ENCODE data around the gene TMEM51. TPM values are rescaled to one million over a fixed set of nuclear protein-coding genes. Genes with fewer than 3 reads are reported as not detected.

Gene TMEM51
- polyA plus RNA-seq, 1 donor from 2014 or later, result 1.7 TPM

DNA sequence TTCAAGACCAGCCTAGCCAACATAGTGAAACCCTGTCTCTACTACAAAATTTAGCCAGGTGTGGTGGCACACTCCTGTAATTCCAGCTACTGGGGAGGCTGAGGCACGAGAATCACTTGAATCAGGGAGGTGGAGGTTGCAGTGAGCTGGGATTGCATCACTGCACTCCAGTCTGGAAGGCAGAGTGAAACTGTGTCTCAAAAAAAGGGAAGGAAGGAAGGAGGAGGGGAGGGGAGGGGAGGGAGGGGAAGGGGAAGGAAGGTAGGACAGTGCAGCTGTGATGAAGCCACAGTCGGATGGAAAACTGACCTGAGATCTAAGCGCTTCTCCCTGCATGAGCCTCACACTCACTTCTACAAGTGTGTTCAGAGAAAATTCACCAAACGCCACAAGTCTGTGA is 71.4 kb downstream of the TMEM51 start:
- TF ChIP-seq POLR2AphosphoS5 (IDR thresholded peaks at IDR 0.05) (no peak), TAF1 (IDR thresholded peaks at IDR 0.05; ENCODE audit: low read depth) (no peak), MXI1 (conservative IDR thresholded peaks at IDR 0.05; ENCODE audit: poor library complexity, severe bottlenecking) (no peak)
- no peak overlapping the region for H3K9ac ChIP-seq (ENCODE audit: low read length)
- no peaks in the 10 kb centered on the region for H3K9me2 ChIP-seq (ENCODE audit: insufficient read depth, low read length)
- H3K4me3 ChIP-seq (ENCODE audit: low read length), result no peak overlapping the region
- H3F3A ChIP-seq (ENCODE audit: insufficient read depth, low read length, poor library complexity, severe bottlenecking), result no peaks in the 10 kb centered on the region
- H3K27me3 ChIP-seq (ENCODE audit: insufficient read depth, low read depth, low read length), result no peaks in the 10 kb centered on the region
- H3K9me3 ChIP-seq (ENCODE audit: low read length), result no peaks in the 10 kb centered on the region
- H4K20me1 ChIP-seq (ENCODE audit: insufficient read depth), result no peaks in the 10 kb centered on the region
- no peak overlapping the region for H2AFZ ChIP-seq (ENCODE audit: low read depth, low read length)
- H3K79me2 ChIP-seq (replicated peaks; ENCODE audit: insufficient read depth, low read length), result no peaks in the 10 kb centered on the region
- no peak overlapping the region for H3K4me2 ChIP-seq (ENCODE audit: low read length)
- H3K27ac ChIP-seq (ENCODE audit: low read length), result no peak overlapping the region
- no peaks in the 10 kb centered on the region for H3K36me3 ChIP-seq (ENCODE audit: insufficient read depth, low read length)

DNA sequence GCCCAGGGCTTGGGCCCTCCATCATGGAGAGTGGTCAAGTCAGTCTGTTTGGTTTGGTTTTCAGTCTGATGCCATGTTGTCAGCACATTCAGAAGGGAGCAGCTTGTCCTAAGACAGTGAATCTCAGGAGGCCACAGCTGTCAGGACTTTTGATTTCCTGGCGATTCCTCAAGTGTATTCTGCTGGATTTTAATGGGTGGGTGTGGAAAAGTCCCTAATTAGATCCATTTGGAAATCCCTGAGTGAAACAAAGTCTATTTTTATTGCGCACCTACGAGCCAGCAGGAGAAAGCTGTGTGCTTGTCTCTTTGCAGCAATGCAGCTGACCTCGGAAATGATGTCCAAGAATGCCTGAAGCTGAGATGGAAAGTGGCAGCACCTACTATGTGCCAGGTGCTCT is 71.9 kb downstream of the TMEM51 start:
- no peak overlapping the region for H3K4me2 ChIP-seq (ENCODE audit: low read length)
- no peak for TF ChIP-seq MXI1 (conservative IDR thresholded peaks at IDR 0.05; ENCODE audit: poor library complexity, severe bottlenecking)
- no peak for TF ChIP-seq RAD21 (conservative IDR thresholded peaks at IDR 0.05)
- TF ChIP-seq EZH2 (IDR thresholded peaks at IDR 0.05; ENCODE audit: borderline replicate concordance, insufficient read depth, low read length, poor library complexity, severe bottlenecking), result no peak
- TF ChIP-seq, protein P1, sequence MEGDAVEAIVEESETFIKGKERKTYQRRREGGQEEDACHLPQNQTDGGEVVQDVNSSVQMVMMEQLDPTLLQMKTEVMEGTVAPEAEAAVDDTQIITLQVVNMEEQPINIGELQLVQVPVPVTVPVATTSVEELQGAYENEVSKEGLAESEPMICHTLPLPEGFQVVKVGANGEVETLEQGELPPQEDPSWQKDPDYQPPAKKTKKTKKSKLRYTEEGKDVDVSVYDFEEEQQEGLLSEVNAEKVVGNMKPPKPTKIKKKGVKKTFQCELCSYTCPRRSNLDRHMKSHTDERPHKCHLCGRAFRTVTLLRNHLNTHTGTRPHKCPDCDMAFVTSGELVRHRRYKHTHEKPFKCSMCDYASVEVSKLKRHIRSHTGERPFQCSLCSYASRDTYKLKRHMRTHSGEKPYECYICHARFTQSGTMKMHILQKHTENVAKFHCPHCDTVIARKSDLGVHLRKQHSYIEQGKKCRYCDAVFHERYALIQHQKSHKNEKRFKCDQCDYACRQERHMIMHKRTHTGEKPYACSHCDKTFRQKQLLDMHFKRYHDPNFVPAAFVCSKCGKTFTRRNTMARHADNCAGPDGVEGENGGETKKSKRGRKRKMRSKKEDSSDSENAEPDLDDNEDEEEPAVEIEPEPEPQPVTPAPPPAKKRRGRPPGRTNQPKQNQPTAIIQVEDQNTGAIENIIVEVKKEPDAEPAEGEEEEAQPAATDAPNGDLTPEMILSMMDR (IDR thresholded peaks at IDR 0.05; ENCODE audit: poor library complexity, severe bottlenecking), result no peak
- TF ChIP-seq, protein P2, sequence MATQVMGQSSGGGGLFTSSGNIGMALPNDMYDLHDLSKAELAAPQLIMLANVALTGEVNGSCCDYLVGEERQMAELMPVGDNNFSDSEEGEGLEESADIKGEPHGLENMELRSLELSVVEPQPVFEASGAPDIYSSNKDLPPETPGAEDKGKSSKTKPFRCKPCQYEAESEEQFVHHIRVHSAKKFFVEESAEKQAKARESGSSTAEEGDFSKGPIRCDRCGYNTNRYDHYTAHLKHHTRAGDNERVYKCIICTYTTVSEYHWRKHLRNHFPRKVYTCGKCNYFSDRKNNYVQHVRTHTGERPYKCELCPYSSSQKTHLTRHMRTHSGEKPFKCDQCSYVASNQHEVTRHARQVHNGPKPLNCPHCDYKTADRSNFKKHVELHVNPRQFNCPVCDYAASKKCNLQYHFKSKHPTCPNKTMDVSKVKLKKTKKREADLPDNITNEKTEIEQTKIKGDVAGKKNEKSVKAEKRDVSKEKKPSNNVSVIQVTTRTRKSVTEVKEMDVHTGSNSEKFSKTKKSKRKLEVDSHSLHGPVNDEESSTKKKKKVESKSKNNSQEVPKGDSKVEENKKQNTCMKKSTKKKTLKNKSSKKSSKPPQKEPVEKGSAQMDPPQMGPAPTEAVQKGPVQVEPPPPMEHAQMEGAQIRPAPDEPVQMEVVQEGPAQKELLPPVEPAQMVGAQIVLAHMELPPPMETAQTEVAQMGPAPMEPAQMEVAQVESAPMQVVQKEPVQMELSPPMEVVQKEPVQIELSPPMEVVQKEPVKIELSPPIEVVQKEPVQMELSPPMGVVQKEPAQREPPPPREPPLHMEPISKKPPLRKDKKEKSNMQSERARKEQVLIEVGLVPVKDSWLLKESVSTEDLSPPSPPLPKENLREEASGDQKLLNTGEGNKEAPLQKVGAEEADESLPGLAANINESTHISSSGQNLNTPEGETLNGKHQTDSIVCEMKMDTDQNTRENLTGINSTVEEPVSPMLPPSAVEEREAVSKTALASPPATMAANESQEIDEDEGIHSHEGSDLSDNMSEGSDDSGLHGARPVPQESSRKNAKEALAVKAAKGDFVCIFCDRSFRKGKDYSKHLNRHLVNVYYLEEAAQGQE (IDR thresholded peaks at IDR 0.05; ENCODE audit: borderline replicate concordance), result no peak
- no peak for TF ChIP-seq TAF1 (IDR thresholded peaks at IDR 0.05; ENCODE audit: low read depth)
- no peak for TF ChIP-seq POLR2AphosphoS5 (IDR thresholded peaks at IDR 0.05)
- no peak for TF ChIP-seq EP300 (conservative IDR thresholded peaks at IDR 0.05; ENCODE audit: poor library complexity, severe bottlenecking)
- no peak for TF ChIP-seq SMC3 (conservative IDR thresholded peaks at IDR 0.05; ENCODE audit: poor library complexity)
- H3K27ac ChIP-seq (ENCODE audit: low read length), result no peak overlapping the region
- no peak overlapping the region for H3K9ac ChIP-seq (ENCODE audit: low read length)
- no peaks in the 10 kb centered on the region for H3K27me3 ChIP-seq (ENCODE audit: insufficient read depth, low read depth, low read length)
- no peaks in the 10 kb centered on the region for H3K36me3 ChIP-seq (ENCODE audit: insufficient read depth, low read length)
- no peaks in the 10 kb centered on the region for H3K9me2 ChIP-seq (ENCODE audit: insufficient read depth, low read length)
- no peak overlapping the region for H2AFZ ChIP-seq (ENCODE audit: low read depth, low read length)
- H3F3A ChIP-seq (ENCODE audit: insufficient read depth, low read length, poor library complexity, severe bottlenecking), result no peaks in the 10 kb centered on the region
- H4K20me1 ChIP-seq (ENCODE audit: insufficient read depth), result no peaks in the 10 kb centered on the region
- no peak overlapping the region for H3K4me3 ChIP-seq (ENCODE audit: low read length)
- no peaks in the 10 kb centered on the region for H3K9me3 ChIP-seq (ENCODE audit: low read length)
- H3K79me2 ChIP-seq (replicated peaks; ENCODE audit: insufficient read depth, low read length), result no peaks in the 10 kb centered on the region
